GM06990 (cell line): ENCODE measurements around the gene TBX21.

Experiments
- DNase-seq: peaks from one replicate; pipeline ENCODE4 v3.0.0-alpha.2; 2011; ENCODE audit not compliant: insufficient read length; ENCODE audit errors: extremely low read depth
- H3K27me3 ChIP-seq: replicated peaks from 2 replicates; pipeline ENCODE4 v1.6.0; 2011; ENCODE audit warnings: low read length; ENCODE audit not compliant: control insufficient read depth, insufficient read depth
- H3K36me3 ChIP-seq: 2 replicates; pipeline ENCODE4 v1.5.1; 2011; ENCODE audit warnings: low read length; ENCODE audit not compliant: control insufficient read depth, insufficient read depth
- H3K4me3 ChIP-seq: replicated peaks from 2 replicates; pipeline ENCODE4 v1.5.1; 2011; ENCODE audit warnings: low read depth, mild to moderate bottlenecking, control low read depth, low read length
- TF ChIP-seq, protein P1 (sequence below): IDR thresholded peaks from 2 replicates; pipeline ENCODE4 v1.5.1; 2011; ENCODE audit warnings: low read length, control low read depth, mild to moderate bottlenecking, inconsistent platforms; ENCODE audit not compliant: insufficient read depth, poor library complexity, severe bottlenecking

Gene TBX21

DNA sequence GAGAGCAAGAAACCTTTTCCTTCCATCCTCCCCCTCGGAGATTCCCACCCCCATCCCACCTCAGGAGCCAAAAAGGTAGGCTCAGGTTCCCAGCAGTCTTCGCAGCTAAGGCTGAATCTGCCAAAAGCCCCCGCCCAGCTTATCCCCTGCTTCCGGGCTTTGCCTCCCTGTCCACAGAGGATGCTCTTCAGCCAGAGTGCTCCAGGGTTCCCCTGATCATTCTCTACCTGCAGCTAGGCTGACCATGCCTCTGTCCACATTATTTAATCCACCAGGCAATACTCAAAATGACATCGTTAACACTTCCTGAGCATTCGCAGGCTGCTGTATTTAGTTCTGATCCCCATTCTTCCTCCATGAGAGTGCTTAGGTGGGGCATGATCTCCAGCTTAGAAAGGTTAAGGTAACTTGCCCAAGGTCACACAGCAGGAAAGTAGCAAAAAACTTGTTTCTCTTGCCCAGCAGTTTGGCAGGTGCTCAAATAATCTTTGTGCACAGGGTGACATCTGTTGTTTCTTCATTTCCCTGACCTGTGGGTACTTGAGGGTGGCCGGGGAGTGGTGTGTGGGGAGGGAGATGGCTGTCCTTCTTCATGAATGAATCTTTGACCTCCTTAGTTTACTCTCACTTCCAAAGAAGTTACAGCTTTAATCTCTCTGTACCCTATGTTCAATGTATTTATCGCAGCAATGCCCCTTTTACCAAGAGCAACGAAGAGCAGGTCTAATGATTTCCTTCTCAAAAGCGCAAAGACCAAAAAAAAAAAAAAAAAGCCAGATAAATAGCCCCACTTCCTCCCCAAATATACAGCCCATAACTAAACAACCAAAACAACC lies 39.9 kb upstream of the TBX21 start:
- Histone ChIP-seq H3K4me3 (peak overlapping the region; percentile 51), H3K27me3 (peaks cover 2% of the 10 kb centered on the region), H3K36me3 (no peaks in the 10 kb centered on the region)
- TF ChIP-seq, protein P1, sequence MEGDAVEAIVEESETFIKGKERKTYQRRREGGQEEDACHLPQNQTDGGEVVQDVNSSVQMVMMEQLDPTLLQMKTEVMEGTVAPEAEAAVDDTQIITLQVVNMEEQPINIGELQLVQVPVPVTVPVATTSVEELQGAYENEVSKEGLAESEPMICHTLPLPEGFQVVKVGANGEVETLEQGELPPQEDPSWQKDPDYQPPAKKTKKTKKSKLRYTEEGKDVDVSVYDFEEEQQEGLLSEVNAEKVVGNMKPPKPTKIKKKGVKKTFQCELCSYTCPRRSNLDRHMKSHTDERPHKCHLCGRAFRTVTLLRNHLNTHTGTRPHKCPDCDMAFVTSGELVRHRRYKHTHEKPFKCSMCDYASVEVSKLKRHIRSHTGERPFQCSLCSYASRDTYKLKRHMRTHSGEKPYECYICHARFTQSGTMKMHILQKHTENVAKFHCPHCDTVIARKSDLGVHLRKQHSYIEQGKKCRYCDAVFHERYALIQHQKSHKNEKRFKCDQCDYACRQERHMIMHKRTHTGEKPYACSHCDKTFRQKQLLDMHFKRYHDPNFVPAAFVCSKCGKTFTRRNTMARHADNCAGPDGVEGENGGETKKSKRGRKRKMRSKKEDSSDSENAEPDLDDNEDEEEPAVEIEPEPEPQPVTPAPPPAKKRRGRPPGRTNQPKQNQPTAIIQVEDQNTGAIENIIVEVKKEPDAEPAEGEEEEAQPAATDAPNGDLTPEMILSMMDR: no peak
- DNase-seq: no peak

DNA sequence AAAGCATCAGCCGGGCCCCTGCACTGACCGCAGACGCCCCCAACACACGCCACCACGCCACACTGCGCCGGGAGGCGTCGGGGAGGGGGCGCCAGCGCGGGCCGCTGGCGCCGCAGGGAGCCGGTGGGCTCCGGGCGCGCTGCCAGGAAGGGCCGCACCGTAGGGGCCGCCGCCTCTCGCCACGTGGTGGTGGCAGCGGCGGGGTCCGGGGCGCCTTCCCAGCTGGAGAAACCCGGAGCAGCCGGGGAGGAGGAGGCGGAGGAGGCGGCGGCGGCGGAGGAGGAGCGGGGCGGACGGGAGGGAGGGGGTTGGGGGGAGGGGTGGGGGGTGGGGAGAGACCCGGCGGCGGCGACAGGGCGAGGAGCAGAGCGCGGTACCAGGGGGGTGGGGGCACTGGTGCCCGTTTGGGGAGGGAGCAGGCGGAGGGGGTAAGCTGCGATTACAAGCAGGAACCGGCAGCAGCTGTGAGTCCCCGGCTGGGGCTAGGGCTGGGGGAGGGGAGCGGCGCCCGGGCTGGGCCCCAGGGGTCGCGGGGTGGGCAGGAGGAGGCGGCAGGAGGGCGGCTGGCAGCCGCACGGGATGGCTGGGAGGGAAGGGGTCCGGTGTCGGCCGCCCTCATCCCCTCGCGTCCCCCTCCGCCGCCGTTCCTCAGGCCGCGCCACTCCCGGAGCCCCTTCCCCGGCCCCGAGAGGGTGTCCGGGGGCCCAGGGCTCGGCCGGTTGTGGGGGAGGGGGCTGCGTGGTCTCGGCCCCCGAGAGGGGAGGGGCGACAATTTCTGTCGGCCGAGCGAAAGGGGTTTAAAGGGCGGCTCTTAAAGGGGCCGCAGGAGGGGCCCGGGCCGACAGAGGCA lies 39.1 kb upstream of the TBX21 start, which contains the start of gene TBKBP1:
TSS of gene TBKBP1 (plus strand) at position 431 of the 850 bp plus-strand sequence. CDS start 1,952 bp downstream, outside the sequence.
- Histone ChIP-seq H3K27me3 (peaks cover 2% of the 10 kb centered on the region), H3K4me3 (peak within 1 kb of the TSS; percentile 51), H3K36me3 (no peaks in the 10 kb centered on the region)
- TF ChIP-seq, protein P1: no peak
- DNase-seq: no peak

DNA sequence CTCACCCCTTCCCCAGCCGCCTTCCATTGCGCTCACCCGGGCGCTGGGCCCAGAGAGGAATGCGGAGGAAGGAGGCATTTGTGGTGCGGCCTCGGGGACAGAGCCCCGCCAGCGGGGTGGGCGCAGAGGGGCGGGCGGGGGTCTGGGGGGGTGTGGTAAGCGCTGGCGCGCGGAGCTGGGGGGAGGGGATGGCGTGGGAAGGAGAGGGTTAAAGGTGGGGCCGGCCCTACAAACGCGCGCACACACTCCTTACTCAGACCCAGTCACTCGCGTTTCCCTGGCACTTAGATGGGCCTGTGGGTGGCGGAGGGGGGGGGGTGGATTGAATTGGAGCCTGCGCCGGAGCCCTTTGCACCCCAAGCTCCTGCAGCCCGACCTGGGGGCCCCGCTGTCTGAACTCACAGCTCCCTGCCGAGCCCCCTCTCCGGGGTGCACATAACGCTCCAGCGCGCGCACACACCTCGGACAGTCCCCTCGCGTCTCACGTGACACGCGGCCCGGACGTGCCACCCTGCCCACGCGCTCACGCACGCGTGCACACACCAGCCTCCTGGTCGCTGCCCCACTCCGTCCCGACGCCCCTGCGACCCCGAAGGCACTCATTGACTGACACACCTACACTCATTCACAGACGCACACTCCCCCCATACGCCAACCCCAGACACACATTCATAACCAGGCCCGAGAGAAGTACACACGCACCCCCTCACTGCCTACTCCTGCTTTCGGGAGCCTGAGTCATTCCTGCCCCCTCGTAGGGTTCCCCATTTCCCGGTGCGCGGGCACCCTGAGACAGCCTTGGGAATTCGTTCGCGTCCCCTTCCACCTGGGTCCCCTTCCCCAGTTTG lies 38.2 kb upstream of the TBX21 start:
- Histone ChIP-seq H3K4me3 (peak overlapping the region; percentile 51), H3K27me3 (peaks cover 2% of the 10 kb centered on the region), H3K36me3 (no peaks in the 10 kb centered on the region)
- DNase-seq: no peak
- TF ChIP-seq, protein P1: no peak

DNA sequence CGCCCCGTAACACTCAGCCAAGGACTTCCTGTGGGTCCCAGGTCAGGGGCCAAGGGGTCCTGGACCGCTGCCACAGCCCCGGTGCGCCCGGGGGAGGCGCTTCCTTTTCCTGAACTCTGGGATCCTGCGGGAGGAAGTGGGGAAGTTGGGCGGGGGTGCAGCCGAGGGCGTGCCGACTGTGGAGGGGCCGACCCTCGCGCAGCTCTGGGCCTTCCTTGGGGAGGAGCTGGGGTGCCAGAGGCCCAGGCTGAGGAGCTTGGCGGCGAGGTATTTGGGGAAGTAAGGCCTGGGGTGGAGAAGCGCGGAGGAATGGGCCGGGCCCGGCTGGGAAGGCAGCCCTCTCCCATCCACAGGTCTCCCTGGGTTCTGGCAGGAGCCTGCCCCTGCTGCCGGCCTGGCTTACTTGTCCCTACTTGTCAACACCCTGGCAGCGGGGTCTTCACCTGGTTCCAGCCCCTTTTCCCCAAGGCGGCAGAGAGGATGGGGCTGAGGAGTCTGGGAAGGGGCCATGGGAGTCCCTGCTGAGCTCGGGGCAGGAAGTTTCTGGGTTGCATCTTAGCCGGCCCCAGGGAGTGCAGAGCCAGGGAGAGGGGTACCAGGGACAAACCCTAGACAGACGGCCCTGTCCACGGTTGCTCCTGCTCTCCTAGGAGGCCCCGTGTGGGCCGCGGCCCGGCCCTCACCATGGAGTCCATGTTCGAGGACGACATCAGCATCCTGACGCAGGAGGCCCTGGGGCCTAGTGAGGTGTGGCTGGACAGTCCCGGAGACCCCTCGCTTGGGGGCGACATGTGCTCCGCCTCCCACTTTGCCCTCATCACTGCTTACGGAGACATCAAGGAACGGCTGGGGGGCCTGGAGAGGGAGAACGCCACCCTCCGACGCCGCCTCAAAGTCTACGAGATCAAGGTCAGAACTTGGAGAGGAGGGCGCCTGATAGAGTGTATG lies 37.3 kb upstream of the TBX21 start:
- DNase-seq: no peak
- Histone ChIP-seq H3K4me3 (no peak overlapping the region), H3K36me3 (no peaks in the 10 kb centered on the region), H3K27me3 (peaks cover 2% of the 10 kb centered on the region)
- TF ChIP-seq, protein P1: no peak
